Omental fat pad (tissue), 4 donors: ENCODE results near the gene NOTCH2. TPM values are rescaled to one million over a fixed set of nuclear protein-coding genes. Genes with fewer than 3 reads are reported as not detected.
A peak's percentile ranks its signal among the peaks of the same experiment; 100 is the strongest.
"Not testable (repeated sequence)": the region's sequence is repeated elsewhere in the genome, so short reads cannot be mapped to it uniquely, and the experiment has no call there.

Experiments used
- ATAC-seq: fragments of 150-250 bp; one replicate; pipeline ENCODE4 v1.9.1; 2016; ENCODE audit warnings: mild to moderate bottlenecking, moderate library complexity; ENCODE audit not compliant: low FRiP score
- DNase-seq: peaks from one replicate; pipeline ENCODE4 v3.0.0-alpha.2; 2019; ENCODE audit warnings: low spot score
- total RNA-seq, 4 donors: library from RNA; depleted of rRNA; stranded (reverse); fragments of >200 nt; gene quantifications; one replicate each; pipeline ENCODE4 v1.1.0, GENCODE V29; 2016

The NOTCH2 gene
- total RNA-seq = 10 to 100 TPM; 72.5 to 96.8 (median 85.5) TPM

DNA sequence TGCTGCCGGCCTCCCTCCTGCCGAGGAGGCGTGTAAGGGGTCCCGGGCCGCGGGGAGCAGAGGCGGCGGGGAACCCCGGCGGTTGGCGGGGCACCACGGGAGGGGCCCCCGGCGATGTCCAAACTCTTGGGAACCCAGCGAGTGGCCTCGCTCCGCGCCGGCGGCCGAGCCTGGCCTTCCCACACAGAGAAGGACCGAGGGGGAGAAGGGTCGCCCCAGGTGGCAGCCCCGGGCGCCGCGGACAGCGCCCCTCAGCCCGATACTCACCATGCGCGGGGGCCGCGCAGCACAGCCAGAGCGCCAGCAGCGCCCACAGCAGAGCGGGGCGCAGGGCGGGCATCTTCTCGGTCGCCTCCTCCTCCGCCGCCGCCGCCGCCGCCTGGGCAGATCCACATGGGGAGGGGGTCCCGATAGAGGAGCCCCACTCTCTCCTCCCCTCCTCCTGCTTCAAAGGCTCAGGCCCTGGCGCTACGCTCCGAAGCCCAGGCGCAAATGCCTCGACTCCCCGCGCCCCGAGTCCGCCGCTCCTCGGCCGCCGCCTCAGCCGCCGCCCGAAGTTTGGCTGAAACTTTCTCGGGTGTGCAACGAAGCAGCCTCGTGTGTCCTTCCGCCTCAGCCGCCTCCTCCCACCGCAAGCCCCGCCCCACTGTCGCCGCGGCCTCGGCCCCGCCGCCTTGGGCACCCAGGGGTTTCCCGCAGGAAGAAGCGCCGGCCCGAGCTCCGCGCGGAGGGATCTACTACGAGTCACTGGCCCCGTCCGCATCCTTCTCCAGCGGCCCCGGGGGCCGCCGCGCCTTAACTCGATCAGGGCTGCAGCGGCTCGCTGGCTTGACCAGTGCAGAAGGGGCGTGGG is at the start of gene NOTCH2:
NOTCH2 (minus strand) TSS at position 596 of the 853 bp plus-strand sequence; CDS start at position 340, 256 bp downstream.
- peak; percentile 92 for ATAC-seq
- not testable (repeated sequence) for DNase-seq

DNA sequence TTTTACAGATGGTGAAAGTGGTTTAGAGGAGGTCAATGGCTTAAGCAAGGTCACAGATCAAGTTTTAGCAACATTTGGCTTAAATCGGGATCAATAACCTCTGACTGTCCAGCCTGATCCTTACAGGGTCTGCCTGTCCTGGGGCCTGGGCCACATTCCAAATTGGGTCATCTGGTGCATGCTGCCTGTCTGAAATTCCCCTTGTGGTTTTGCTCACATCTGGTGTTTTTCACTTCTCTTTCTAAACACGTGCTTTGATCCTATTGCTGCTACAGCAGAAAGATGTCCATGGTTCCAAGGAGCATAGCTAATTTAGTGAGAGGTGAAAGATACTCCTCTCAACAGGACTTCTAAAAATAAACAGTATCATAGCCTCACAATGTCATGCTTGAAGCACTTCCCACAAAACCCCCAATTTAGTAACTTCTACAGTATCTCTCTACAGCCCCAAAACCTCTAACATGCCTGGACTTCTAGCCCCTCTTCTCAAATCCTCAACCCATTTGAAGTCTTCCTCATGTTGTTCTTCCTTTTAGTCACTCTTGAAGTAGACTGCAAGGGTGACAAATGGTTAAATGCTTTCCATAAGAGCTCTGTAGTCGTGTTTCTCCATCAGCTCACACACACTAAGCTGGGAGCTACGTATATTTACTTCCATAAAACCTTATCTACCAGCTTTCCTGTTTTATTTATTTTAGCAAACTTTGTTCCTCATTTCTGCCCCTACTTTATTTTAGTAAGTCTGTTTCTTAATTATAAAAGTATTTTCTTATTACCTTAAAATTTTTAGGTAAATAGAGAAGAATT is 48.1 kb upstream of the NOTCH2 start:
- not testable (repeated sequence) for DNase-seq, ATAC-seq

DNA sequence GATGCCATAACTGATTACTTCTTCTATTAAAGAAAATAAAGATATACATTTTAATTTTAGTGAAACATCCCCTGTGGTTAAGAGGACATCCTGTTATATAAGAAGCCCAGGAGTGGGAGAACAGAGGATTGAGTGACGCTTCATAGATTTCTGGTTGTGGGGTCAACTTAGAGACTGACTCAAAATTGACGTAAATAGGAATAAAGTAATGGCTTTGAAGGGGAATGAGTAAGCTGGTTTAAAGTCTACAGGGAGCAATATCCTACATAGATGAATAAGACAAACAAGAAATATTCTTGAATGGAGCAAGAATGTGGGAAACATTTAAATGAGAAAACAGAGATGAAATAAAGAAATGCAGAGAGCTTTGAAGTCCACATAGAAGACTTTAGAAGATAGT is 46.6 kb upstream of the NOTCH2 start:
- DNase-seq, ATAC-seq: not testable (repeated sequence)

DNA sequence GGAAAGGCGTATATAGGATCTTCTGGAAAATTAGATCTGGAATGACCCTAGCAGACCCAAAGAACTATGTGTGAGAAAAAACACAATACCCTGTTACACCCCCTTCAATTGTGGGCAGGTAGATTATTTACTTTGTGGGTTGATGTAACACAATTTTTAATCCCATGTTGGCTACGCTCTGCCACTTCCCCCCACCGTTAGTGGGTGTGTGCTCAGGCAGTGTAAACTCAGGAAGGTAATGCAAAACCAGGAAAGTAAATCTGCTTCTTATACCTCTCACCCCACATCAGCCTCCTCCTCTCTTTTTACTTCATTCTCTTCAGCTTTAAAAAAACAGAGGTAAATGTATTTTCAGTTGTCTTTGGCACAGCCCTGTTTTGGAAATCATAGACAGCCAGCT is 43.7 kb upstream of the NOTCH2 start:
- not testable (repeated sequence) for DNase-seq, ATAC-seq

DNA sequence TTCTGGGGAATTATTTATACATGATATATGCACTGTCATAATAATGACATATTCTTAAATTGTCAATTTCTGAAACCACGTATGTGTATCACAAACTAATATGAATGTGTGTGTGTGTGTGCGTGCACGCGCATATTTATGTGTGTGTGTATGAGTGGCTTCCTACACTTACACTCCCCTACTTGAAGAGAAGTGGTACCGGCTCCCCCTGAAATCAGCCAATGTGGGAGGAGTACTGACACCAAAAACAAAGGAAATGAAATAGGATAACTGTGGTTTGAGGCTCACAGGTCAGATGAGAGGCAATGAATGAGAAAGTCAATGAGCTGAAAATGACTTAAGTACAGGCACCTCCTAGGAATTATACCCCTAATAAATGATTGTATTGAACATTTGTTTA is 42.8 kb upstream of the NOTCH2 start:
- ATAC-seq, DNase-seq: not testable (repeated sequence)

DNA sequence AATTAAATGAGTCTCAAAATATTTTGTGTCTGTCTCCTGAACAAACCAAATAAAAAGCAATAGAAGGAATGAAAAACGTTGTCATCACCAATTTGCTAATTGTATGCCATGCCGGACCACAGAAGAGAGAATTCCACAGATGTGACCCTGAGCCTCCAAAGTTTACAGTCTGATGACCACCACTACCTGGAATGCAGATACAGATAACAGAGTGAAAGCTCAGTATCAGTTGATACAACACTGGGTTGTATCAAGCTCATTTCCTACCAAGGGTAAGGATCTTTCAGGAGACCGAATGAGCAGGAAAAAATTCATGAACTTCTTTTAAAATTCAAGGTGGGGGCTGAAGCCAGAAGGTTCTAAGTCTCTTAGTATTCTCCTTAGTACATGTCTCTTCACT is 42.3 kb upstream of the NOTCH2 start:
- DNase-seq = not testable (repeated sequence)
- peak; percentile 65 for ATAC-seq

DNA sequence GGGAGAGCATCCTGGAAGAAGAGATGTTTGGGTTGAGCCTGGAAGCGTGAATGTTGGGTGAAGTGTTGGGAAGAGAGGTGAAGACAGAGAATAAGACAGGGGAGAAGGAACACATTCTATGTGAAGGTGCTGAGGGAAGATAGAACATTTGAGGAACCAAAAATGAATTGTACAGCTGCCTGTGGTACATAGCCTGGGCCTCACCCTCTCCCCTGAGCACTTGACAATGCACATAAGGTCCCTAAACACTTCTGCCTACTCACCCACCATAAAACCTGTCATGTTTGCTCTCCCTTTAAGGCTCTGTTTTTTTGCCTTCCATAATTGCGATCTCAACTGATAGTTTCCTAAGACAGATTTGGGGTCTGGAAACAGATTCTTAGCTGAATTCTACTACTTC is 41.5 kb upstream of the NOTCH2 start:
- DNase-seq, ATAC-seq: not testable (repeated sequence)

DNA sequence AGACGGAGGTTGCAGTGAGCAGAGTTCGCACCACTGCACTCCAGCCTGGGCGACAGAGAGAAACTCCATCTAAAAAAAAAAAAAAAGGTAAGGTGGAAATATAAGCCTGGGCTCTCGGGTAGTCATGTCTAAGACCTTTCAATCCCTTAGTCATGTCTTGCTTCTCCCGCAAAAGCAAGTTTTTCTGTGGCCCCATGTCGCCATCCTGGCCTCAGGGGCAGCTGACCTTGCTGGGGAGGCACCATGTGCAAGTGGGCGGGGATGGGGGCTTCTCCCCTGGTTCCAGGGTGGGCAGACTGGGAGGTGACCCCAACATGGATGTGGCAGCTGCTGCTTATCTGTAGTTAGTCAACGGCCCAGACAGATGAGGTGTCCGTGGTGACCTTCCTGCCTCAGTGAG is 40.2 kb upstream of the NOTCH2 start:
- not testable (repeated sequence) for DNase-seq, ATAC-seq

DNA sequence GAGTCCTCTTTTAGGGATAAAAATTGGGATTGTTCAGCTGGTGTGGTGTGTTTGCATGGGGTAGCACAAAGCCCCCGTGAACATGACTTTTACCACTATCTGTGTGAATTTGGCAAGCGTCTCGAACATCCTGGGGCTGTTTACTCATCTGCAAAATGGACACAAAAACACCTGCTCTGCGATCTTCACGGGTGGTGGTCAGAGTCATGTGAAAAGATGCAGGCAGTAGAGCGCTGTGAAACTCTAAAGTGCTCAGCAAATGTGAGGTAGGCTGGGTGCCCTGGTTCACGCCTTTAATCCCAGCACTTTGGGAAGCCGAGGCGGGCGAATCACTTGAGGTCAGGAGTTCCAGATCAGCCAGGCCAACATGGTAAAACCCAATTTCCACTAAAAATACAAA is 39.7 kb upstream of the NOTCH2 start:
- ATAC-seq, DNase-seq: not testable (repeated sequence)

DNA sequence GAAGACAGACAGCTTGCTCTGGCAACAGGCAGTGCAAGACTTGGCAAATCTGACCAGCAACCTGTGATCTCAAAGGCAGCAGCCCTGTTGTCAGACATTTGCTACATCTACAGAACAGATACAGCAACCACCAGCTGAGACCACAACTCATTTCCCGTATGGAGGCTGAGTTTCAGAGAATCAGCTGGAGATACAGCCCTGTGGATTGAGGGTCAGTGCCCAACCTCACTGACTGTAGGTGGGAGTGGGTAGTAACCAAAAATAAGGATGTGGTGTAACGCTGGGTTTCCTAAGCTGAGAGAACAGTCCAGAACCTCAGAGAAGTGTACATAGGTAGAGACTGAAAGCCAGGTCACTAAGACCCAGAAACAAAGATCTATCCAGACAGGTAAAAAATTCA is 35.8 kb upstream of the NOTCH2 start:
- ATAC-seq, DNase-seq: not testable (repeated sequence)

DNA sequence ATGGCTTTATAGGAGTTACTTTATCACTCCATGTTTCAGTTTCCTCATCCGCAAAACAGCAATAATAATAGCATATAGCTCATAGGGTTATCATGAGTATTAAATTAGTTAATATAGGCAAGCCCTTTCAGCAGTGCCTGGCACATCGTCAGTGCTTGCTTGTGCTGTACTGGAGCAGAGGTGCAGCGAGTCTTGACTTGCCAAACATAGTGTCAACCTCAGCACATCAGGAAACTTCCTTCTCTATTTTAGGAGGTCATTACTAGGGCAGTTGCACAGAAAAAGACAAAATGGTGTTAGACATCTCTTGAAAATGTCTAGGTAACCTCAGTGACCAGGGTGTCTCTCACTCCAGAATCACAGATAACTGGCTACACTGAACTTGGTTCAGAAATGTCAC is 34.3 kb upstream of the NOTCH2 start:
- not testable (repeated sequence) for ATAC-seq, DNase-seq

DNA sequence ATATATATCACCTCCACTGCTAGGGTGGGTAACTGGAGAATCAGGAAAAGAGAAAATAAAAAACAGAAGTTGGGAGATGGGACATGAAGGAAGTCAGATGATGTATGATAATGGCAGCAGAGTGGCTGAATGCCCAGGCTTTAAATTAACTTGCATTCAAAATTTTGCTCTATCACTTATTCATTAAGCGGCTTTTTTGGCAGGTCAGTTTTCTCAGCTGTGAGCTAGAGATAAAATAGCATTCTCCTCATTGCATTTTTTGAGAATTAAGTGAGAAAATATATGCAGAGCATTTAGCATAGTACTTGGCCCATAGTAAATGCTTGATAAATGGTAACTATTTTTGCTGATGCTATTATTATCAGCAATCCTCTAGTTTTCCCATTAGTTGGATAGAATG is 32.1 kb upstream of the NOTCH2 start:
- not testable (repeated sequence) for DNase-seq, ATAC-seq

DNA sequence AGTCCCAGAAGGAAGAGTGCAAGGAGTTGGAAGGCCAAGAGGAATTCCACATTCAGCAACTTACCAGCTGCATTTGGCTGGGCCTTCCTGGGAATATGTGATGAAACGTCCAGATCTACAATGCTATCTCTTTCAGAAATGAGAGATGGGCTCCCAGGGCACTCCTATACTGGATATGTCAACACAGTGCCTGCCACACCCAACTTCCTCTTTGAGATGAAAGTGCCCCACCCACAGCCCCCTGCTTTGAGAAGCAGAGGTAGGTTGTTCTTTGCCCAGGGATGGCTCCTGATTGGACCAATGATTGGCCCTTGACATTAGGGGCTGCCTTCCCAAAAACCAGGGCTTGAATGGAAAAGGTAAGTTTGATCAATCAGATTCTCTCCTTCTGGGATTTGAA is 31.1 kb upstream of the NOTCH2 start:
- ATAC-seq, DNase-seq: not testable (repeated sequence)

DNA sequence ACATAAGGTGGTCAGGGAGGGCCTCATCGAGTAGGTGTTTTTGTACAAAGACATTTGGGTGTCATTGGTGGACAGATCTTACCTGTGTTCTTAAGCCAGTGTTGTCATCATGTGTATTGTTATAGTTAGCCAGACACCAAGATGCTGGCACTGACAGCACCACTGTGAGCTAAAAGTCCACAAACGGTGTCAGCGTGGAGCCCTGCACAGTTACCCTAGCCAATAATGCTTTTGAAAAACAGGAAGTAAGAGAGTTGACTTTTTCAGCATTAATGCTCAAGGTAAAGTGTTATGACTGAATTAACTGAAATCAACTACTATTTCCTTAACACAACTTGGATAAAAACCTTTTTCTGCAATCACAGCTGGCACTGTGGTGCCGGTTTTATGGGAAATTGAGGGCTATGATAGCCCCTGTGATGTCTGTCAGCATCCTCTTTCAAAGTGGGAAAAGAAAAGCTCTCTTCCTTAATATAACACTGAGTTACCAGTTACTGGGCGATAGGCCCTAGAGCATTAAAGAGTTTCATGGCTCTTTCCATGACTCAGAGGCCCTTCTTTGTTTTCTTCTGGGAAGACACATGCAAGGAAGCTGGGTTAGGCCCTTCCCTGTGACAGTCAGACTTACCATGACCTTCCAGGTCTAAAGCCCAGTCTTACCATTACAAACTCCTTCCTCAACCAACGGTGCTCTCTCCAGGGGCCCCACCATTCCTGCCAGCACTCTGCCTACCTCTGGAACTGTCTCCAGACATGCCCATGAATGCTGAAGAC is 29.7 kb upstream of the NOTCH2 start:
- ATAC-seq = not testable (repeated sequence)

DNA sequence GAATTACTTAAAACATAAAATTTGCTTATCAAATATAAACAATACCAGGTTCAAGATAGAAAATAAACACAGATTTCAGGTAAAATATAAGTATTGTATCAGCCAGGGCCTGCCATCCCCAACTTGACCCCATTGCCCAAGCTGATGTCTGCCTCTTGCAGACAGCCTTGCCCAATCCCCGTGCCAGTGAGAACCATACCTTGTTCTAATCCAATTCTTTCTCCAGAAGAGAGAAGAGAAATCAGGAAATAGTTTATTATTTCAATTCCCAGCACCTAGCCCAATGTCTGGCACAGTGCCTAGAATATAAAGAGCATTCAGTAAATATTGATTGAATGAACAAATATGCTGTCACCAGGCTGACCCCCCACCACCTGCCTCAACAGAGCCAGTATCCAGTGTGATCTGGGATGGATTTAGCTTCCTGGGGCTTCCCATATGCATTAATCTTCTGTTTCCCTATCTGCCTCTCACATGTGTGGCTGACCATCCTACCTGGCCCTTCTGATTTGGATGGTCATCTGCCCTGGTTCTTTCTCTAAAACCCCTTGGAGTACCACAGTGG is 27.6 kb upstream of the NOTCH2 start:
- not testable (repeated sequence) for DNase-seq, ATAC-seq

More for the DNA sequence above, 29.7 kb upstream of the NOTCH2 start:
- DNase-seq = not testable (repeated sequence)

DNA sequence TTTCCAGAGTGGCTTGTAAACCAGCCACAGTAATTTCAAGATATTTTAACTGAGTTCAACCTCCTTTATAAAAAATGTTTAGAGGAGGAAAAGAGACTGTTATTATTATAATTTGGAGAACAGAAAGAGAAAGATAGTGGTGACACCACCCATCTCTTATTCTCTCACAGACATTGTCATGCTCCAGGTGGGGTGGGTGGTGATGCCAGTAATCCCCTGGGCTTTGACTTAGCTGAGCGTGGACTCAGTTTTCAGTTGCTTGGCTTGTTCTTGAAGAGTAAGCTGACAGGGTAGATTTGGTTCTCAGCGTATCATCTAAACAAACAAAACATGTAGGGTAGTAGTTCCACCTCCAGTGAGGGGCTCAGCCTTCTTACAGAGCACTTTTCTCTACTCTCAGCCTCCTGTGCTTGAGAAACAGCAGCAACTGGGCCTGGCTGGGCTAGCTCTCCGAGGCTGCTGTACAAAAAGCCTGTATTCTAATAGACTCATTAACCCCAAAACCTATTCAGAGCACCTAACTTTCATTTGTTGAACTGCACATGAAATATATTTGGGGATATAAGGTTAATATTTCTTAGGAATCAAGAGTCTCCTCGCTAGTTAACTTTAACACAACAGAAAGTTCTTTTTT is 24.2 kb upstream of the NOTCH2 start:
- not testable (repeated sequence) for ATAC-seq

DNA sequence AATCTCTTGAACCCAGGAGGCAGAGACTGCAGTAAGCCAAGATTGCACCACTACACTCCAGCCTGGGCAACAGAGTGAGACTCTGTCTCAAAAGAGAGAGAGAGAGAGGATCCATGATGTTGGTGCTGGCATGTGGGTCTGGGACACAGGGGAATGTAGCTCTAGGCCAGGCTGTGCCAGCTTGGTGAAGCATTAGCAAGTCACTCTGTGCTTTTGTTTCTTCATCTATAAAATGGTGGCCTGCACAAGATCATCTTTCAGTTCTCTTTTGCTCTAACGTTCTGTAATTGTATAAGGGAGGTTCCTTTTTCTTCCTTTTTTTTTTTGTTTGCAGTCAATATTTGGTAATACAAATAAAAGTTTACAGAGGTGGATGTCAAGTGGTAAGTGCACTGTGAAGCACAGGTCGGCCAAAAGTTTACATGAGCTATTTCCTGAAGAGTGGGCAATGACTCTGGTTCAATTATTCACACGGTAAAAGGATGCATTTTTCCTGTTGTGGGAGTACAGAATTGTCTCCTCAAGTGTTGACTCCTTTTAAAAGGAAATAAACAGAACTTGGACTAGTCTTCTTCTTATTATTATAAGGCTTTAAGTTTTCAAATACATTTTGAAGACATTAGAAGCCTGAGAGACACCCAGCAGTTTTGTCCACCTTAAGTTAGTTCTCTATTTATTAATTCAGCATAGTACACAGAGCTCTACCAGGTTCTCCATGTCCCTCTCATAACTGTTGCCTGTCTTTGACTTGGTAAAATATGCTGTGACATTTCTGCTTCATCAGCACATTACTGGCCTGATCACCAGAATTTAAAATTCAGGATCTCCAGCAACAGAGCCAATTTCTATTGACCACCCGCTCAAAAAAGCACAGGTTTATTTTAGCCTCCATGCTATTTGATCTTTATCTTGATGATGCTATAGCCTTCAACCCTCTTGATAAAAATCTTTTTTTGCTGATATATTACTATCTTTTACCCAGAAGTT is 23.1 kb upstream of the NOTCH2 start:
- ATAC-seq, DNase-seq: not testable (repeated sequence)

More for the DNA sequence above, 24.2 kb upstream of the NOTCH2 start:
- not testable (repeated sequence) for DNase-seq
